ENCODE results near the gene GRIK3.

The GRIK3 gene

GRCh38 chr1:36842448-36842847 is 191.9 kb downstream of the GRIK3 start:
- H3K36me3 ChIP-seq (ENCODE audit: control insufficient read depth in 4 of 4, insufficient read depth in 4 of 4, low read length in 3 of 4): no peaks in the 10 kb centered on the region
- H3K27me3 ChIP-seq (replicated peaks in 2 of 5; ENCODE audit: control insufficient read depth in 4 of 5, insufficient read depth in 5 of 5, low read length in 4 of 5): peaks cover 0 to 68% (median 17%) of the 10 kb centered on the region in 5 experiments
- ChIA-PET POLR2A (no interaction called here), CTCF (no interaction called here)
- H3K4me3 ChIP-seq (ENCODE audit: control insufficient read depth in 1 of 7, extremely low read depth in 1 of 7, insufficient read depth in 4 of 7, low read depth in 2 of 7, low read length in 6 of 7): no peak overlapping the region
- WGBS (ENCODE audit: insufficient coverage): 79% methylated on average over 6 of the region's 7 CpGs
- no peaks in the 10 kb centered on the region for H3K4me1 ChIP-seq (ENCODE audit: control extremely low read depth in 1 of 4, control insufficient read depth in 4 of 4, insufficient read depth in 4 of 4, low read length in 3 of 4)
- no peaks in the 10 kb centered on the region for H3K9me3 ChIP-seq (ENCODE audit: control extremely low read depth in 1 of 5, control insufficient read depth in 4 of 5, insufficient read depth in 2 of 5, low read depth in 1 of 5, low read length in 4 of 5)
- no peak overlapping the region for H3K27ac ChIP-seq (ENCODE audit: insufficient read depth in 1 of 2, low read depth in 1 of 2, low read length in 2 of 2, poor library complexity in 1 of 2, severe bottlenecking in 2 of 2)
- no peak for DNase-seq

- no peaks in the 10 kb centered on the region for H3K36me3 ChIP-seq (ENCODE audit: control insufficient read depth in 4 of 4, insufficient read depth in 4 of 4, low read length in 3 of 4)
- no peak overlapping the region for H3K27ac ChIP-seq (ENCODE audit: insufficient read depth in 1 of 2, low read depth in 1 of 2, low read length in 2 of 2, poor library complexity in 1 of 2, severe bottlenecking in 2 of 2)
- H3K4me3 ChIP-seq (ENCODE audit: control insufficient read depth in 1 of 7, extremely low read depth in 1 of 7, insufficient read depth in 4 of 7, low read depth in 2 of 7, low read length in 6 of 7): no peak overlapping the region
- H3K4me1 ChIP-seq (ENCODE audit: control extremely low read depth in 1 of 4, control insufficient read depth in 4 of 4, insufficient read depth in 4 of 4, low read length in 3 of 4): no peaks in the 10 kb centered on the region
- POLR2A ChIA-PET: no interaction called here
- WGBS (ENCODE audit: insufficient coverage): 78% methylated on average over 2 of the region's 2 CpGs
- H3K9me3 ChIP-seq (ENCODE audit: control extremely low read depth in 1 of 5, control insufficient read depth in 4 of 5, insufficient read depth in 2 of 5, low read depth in 1 of 5, low read length in 4 of 5): no peaks in the 10 kb centered on the region
- CTCF ChIA-PET: interaction anchor here (0.8 kb wide), 1 partner anchor 12 kb away, joined by 3 read pairs; no protein-coding TSS in a partner anchor
- peaks cover 0 to 60% (median 19%) of the 10 kb centered on the region in 5 experiments for H3K27me3 ChIP-seq (replicated peaks in 2 of 5; ENCODE audit: control insufficient read depth in 4 of 5, insufficient read depth in 5 of 5, low read length in 4 of 5)
- DNase-seq: no peak
Measured at GRCh38 chr1:36839485-36839884, 194.8 kb downstream of the GRIK3 start.

- Histone ChIP-seq H3K27ac (ENCODE audit: insufficient read depth in 1 of 2, low read depth in 1 of 2, low read length in 2 of 2, poor library complexity in 1 of 2, severe bottlenecking in 2 of 2) (no peak overlapping the region), H3K4me1 (ENCODE audit: control extremely low read depth in 1 of 4, control insufficient read depth in 4 of 4, insufficient read depth in 4 of 4, low read length in 3 of 4) (no peaks in the 10 kb centered on the region), H3K36me3 (ENCODE audit: control insufficient read depth in 4 of 4, insufficient read depth in 4 of 4, low read length in 3 of 4) (no peaks in the 10 kb centered on the region), H3K27me3 (replicated peaks in 2 of 5; ENCODE audit: control insufficient read depth in 4 of 5, insufficient read depth in 5 of 5, low read length in 4 of 5) (peaks cover 0 to 61% (median 19%) of the 10 kb centered on the region in 5 experiments), H3K9me3 (ENCODE audit: control extremely low read depth in 1 of 5, control insufficient read depth in 4 of 5, insufficient read depth in 2 of 5, low read depth in 1 of 5, low read length in 4 of 5) (no peaks in the 10 kb centered on the region), H3K4me3 (ENCODE audit: control insufficient read depth in 1 of 7, extremely low read depth in 1 of 7, insufficient read depth in 4 of 7, low read depth in 2 of 7, low read length in 6 of 7) (no peak overlapping the region)
- WGBS (ENCODE audit: insufficient coverage): 64% methylated on average over 5 of the region's 8 CpGs
- ChIA-PET POLR2A (no interaction called here), CTCF (interaction anchor here (0.8 kb wide), 1 partner anchor 12 kb away, joined by 3 read pairs; no protein-coding TSS in a partner anchor)
- DNase-seq: no peak
Measured at GRCh38 chr1:36838888-36839287, 195.4 kb downstream of the GRIK3 start.

GRCh38 chr1:36836916-36837315 is 197.4 kb downstream of the GRIK3 start:
- H3K4me3 ChIP-seq (ENCODE audit: control insufficient read depth in 1 of 7, extremely low read depth in 1 of 7, insufficient read depth in 4 of 7, low read depth in 2 of 7, low read length in 6 of 7): no peak overlapping the region
- no peaks in the 10 kb centered on the region for H3K9me3 ChIP-seq (ENCODE audit: control extremely low read depth in 1 of 5, control insufficient read depth in 4 of 5, insufficient read depth in 2 of 5, low read depth in 1 of 5, low read length in 4 of 5)
- H3K36me3 ChIP-seq (ENCODE audit: control insufficient read depth in 4 of 4, insufficient read depth in 4 of 4, low read length in 3 of 4): no peaks in the 10 kb centered on the region
- CTCF ChIA-PET: no interaction called here
- POLR2A ChIA-PET: no interaction called here
- DNase-seq: no peak
- no peak overlapping the region for H3K27ac ChIP-seq (ENCODE audit: insufficient read depth in 1 of 2, low read depth in 1 of 2, low read length in 2 of 2, poor library complexity in 1 of 2, severe bottlenecking in 2 of 2)
- H3K4me1 ChIP-seq (ENCODE audit: control extremely low read depth in 1 of 4, control insufficient read depth in 4 of 4, insufficient read depth in 4 of 4, low read length in 3 of 4): no peaks in the 10 kb centered on the region
- H3K27me3 ChIP-seq (replicated peaks in 2 of 5; ENCODE audit: control insufficient read depth in 4 of 5, insufficient read depth in 5 of 5, low read length in 4 of 5): peaks cover 0 to 59% (median 17%) of the 10 kb centered on the region in 5 experiments
- 56% methylated on average over 3 of the region's 3 CpGs for WGBS (ENCODE audit: insufficient coverage)

- ChIA-PET CTCF (no interaction called here), POLR2A (no interaction called here)
- no peak for DNase-seq
- no peaks in the 10 kb centered on the region for H3K9me3 ChIP-seq (ENCODE audit: control extremely low read depth in 1 of 5, control insufficient read depth in 4 of 5, insufficient read depth in 2 of 5, low read depth in 1 of 5, low read length in 4 of 5)
- no peaks in the 10 kb centered on the region for H3K36me3 ChIP-seq (ENCODE audit: control insufficient read depth in 4 of 4, insufficient read depth in 4 of 4, low read length in 3 of 4)
- H3K4me1 ChIP-seq (ENCODE audit: control extremely low read depth in 1 of 4, control insufficient read depth in 4 of 4, insufficient read depth in 4 of 4, low read length in 3 of 4): no peaks in the 10 kb centered on the region
- WGBS (ENCODE audit: insufficient coverage): 87% methylated on average over 11 of the region's 11 CpGs
- H3K4me3 ChIP-seq (ENCODE audit: control insufficient read depth in 1 of 7, extremely low read depth in 1 of 7, insufficient read depth in 4 of 7, low read depth in 2 of 7, low read length in 6 of 7): no peak overlapping the region
- no peak overlapping the region for H3K27ac ChIP-seq (ENCODE audit: insufficient read depth in 1 of 2, low read depth in 1 of 2, low read length in 2 of 2, poor library complexity in 1 of 2, severe bottlenecking in 2 of 2)
- H3K27me3 ChIP-seq (replicated peaks in 2 of 5; ENCODE audit: control insufficient read depth in 4 of 5, insufficient read depth in 5 of 5, low read length in 4 of 5): peaks cover 0 to 56% (median 13%) of the 10 kb centered on the region in 5 experiments
Measured at GRCh38 chr1:36836196-36836883, 198.0 kb downstream of the GRIK3 start.

GRCh38 chr1:36835696-36836095 is 198.6 kb downstream of the GRIK3 start:
- H3K9me3 ChIP-seq (ENCODE audit: control extremely low read depth in 1 of 5, control insufficient read depth in 4 of 5, insufficient read depth in 2 of 5, low read depth in 1 of 5, low read length in 4 of 5): no peaks in the 10 kb centered on the region
- ChIA-PET POLR2A (no interaction called here), CTCF (no interaction called here)
- no peak overlapping the region for H3K27ac ChIP-seq (ENCODE audit: insufficient read depth in 1 of 2, low read depth in 1 of 2, low read length in 2 of 2, poor library complexity in 1 of 2, severe bottlenecking in 2 of 2)
- no peaks in the 10 kb centered on the region for H3K4me1 ChIP-seq (ENCODE audit: control extremely low read depth in 1 of 4, control insufficient read depth in 4 of 4, insufficient read depth in 4 of 4, low read length in 3 of 4)
- no peak for DNase-seq
- H3K36me3 ChIP-seq (ENCODE audit: control insufficient read depth in 4 of 4, insufficient read depth in 4 of 4, low read length in 3 of 4): no peaks in the 10 kb centered on the region
- no peak overlapping the region for H3K4me3 ChIP-seq (ENCODE audit: control insufficient read depth in 1 of 7, extremely low read depth in 1 of 7, insufficient read depth in 4 of 7, low read depth in 2 of 7, low read length in 6 of 7)
- peaks cover 0 to 59% (median 13%) of the 10 kb centered on the region in 5 experiments for H3K27me3 ChIP-seq (replicated peaks in 2 of 5; ENCODE audit: control insufficient read depth in 4 of 5, insufficient read depth in 5 of 5, low read length in 4 of 5)
- WGBS (ENCODE audit: insufficient coverage): 86% methylated on average over 4 of the region's 4 CpGs

GRCh38 chr1:36835017-36835695 is 199.2 kb downstream of the GRIK3 start:
- no peak overlapping the region for H3K27ac ChIP-seq (ENCODE audit: insufficient read depth in 1 of 2, low read depth in 1 of 2, low read length in 2 of 2, poor library complexity in 1 of 2, severe bottlenecking in 2 of 2)
- H3K36me3 ChIP-seq (ENCODE audit: control insufficient read depth in 4 of 4, insufficient read depth in 4 of 4, low read length in 3 of 4): no peaks in the 10 kb centered on the region
- no peaks in the 10 kb centered on the region for H3K9me3 ChIP-seq (ENCODE audit: control extremely low read depth in 1 of 5, control insufficient read depth in 4 of 5, insufficient read depth in 2 of 5, low read depth in 1 of 5, low read length in 4 of 5)
- ChIA-PET POLR2A (no interaction called here), CTCF (no interaction called here)
- no peaks in the 10 kb centered on the region for H3K4me1 ChIP-seq (ENCODE audit: control extremely low read depth in 1 of 4, control insufficient read depth in 4 of 4, insufficient read depth in 4 of 4, low read length in 3 of 4)
- no peak overlapping the region for H3K4me3 ChIP-seq (ENCODE audit: control insufficient read depth in 1 of 7, extremely low read depth in 1 of 7, insufficient read depth in 4 of 7, low read depth in 2 of 7, low read length in 6 of 7)
- H3K27me3 ChIP-seq (replicated peaks in 2 of 5; ENCODE audit: control insufficient read depth in 4 of 5, insufficient read depth in 5 of 5, low read length in 4 of 5): peaks cover 0 to 59% (median 13%) of the 10 kb centered on the region in 5 experiments
- WGBS (ENCODE audit: insufficient coverage): 86% methylated on average over 4 of the region's 4 CpGs
- DNase-seq: no peak

All from common myeloid progenitor, CD34-positive (primary cell).